ENCODE data around the gene AFAP1L2. TPM values are rescaled to one million over a fixed set of nuclear protein-coding genes. Genes with fewer than 3 reads are reported as not detected.

AFAP1L2 gene
- polyA plus RNA-seq, 1 donor: 39.1 TPM

- no peak for DNase-seq
Observed at GRCh38 chr10:114418109-114418508, 13.8 kb upstream of the AFAP1L2 start.

GRCh38 chr10:114412907-114413797 lies 8.8 kb upstream of the AFAP1L2 start:
- no peak for DNase-seq

GRCh38 chr10:114408968-114409444 lies 4.7 kb upstream of the AFAP1L2 start:
- DNase-seq: no peak

GRCh38 chr10:114408112-114408967 lies 4.0 kb upstream of the AFAP1L2 start:
- no peak for DNase-seq

GRCh38 chr10:114406455-114406854 lies 2.2 kb upstream of the AFAP1L2 start:
- DNase-seq: no peak

- no peak for DNase-seq
Observed at GRCh38 chr10:114405011-114405350, 679 bp upstream of the AFAP1L2 start.

GRCh38 chr10:114403541-114404161 lies 651 bp downstream of the AFAP1L2 start:
- DNase-seq: no peak

GRCh38 chr10:114402871-114403540 lies 1.3 kb downstream of the AFAP1L2 start:
- peak; percentile 46 for DNase-seq

- no peak for DNase-seq
Observed at GRCh38 chr10:114402233-114402632, 2.1 kb downstream of the AFAP1L2 start.

GRCh38 chr10:114401195-114401791 lies 3.0 kb downstream of the AFAP1L2 start:
- DNase-seq: no peak

- DNase-seq: no peak
Observed at GRCh38 chr10:114400091-114400490, 4.2 kb downstream of the AFAP1L2 start.

- no peak for DNase-seq
Observed at GRCh38 chr10:114399576-114399975, 4.7 kb downstream of the AFAP1L2 start.

GRCh38 chr10:114398587-114399331 lies 5.5 kb downstream of the AFAP1L2 start:
- DNase-seq: no peak

GRCh38 chr10:114397651-114398145 lies 6.6 kb downstream of the AFAP1L2 start:
- no peak for DNase-seq

- DNase-seq: no peak
Observed at GRCh38 chr10:114396464-114396863, 7.8 kb downstream of the AFAP1L2 start.

GRCh38 chr10:114395366-114396022 lies 8.8 kb downstream of the AFAP1L2 start:
- DNase-seq: no peak

GRCh38 chr10:114394531-114394930 lies 9.8 kb downstream of the AFAP1L2 start:
- no peak for DNase-seq

- no peak for DNase-seq
Observed at GRCh38 chr10:114393886-114394285, 10.4 kb downstream of the AFAP1L2 start.

- DNase-seq: no peak
Observed at GRCh38 chr10:114393482-114393881, 10.8 kb downstream of the AFAP1L2 start.

Measured in left kidney (tissue), 2 donors.